Measurements from ENCODE around the gene TM9SF2.

TM9SF2 gene

DNA sequence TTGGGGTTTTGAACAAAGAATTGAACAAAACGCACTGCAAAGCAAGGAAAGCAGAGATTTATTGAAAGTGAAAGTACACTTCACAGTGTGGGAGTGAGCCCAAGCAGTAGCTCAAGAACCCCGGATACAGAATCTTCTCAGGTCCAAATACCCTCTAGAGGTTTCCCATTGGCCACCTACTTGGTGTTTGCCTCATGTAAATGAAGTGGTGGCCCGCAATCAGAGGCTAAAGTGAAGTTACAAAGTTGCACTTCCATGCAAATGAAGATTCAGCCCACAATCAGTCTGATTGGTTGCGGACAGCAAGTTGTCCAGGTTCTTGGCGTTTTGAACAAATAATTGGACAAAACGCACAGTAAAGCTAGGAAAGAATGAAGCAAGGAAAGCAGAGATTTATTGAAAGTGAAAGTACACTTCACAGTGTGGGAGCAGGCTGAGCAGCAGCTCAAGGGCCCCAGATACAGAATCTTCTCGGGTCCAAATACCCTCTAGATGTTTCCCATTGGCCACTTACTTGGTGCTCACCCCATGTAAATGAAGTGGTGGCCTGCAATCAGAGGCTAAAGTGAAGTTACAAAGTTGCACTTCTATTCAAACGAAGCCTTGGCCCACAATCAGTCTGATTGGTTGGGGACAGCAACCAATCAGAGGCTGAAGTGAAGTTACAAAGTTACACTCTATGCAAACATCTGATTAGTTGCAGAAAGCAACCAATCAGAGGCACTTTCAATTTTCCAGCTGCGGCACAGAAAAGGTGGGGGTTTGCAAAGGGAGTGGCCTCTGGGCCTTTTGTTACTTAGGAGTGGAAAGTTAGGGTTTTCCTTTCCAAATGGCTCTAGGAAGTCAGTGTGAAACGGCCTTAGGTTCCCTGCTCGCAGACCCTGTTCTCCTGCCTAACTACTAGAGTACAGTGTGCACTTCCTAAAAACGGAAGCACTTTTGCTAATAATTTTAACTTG is 4.8 kb upstream of the TM9SF2 start:
- peaks cover 14 to 25% of the 10 kb centered on the region in 2 donors for H3K4me1 ChIP-seq (ENCODE audit: control insufficient read depth in 1 of 2, insufficient read depth in 2 of 2, low read length in 2 of 2)
- H3K36me3 ChIP-seq (ENCODE audit: control insufficient read depth in 1 of 2, insufficient read depth in 2 of 2, low read length in 2 of 2): no peaks in the 10 kb centered on the region
- no peaks in the 10 kb centered on the region for H3K9me3 ChIP-seq (ENCODE audit: control insufficient read depth in 1 of 2, low read length in 2 of 2)
- H3K4me3 ChIP-seq (ENCODE audit: low read depth in 1 of 2, low read length in 2 of 2): peak overlapping the region; percentile 58 to 62
- peak overlapping the region; percentile 83 for H3K27ac ChIP-seq (ENCODE audit: low read length)
- no peaks in the 10 kb centered on the region for H3K27me3 ChIP-seq (ENCODE audit: low read depth, low read length)

DNA sequence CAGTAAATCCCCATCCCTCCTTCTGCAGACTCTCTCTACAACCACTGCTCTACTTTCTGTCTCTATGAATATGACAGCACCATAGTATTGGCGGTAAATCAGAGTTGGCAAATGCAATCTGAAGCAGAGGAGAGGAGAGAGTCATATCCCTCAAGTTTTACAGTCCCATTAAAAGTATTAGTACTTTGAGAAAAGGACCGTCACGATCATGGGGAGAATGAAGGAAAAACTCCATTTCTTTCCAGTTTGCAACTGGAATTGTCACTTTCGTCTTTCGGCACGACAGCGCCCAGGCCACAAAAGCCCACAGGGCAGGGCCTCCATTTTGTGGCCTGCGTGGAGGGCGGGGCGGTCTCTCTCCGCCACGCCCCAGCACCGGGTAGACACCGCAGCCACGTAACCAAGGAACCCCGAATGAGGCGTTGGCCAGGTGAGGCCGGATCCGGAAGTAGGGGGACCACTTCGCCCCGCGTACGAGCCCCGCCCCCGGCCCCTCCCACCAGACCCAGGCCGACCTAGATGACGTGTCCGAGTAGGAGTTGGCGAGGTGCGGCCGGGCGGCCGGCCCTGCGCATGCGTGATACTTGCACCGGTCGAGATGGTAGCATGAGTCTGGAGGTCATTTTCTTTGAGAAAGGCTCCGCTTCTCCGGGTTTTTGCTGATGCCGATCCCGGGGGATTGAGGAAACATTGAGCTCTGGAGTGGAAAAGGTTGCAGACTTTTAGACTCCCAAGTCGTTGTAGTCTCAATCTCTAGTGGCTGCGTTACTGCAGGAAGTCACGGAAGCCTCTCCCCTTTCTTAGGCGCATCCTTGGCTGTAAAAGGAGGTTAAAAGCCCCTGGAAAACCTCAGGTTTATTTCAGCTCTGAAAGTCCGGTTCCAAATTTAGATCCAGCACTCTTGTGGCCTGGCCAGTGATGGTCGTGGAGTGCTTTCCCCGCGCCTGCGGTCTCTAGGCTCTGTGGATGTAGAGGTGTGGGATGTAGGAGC is 2.8 kb upstream of the TM9SF2 start:
- H3K9me3 ChIP-seq (ENCODE audit: control insufficient read depth in 1 of 2, low read length in 2 of 2): no peaks in the 10 kb centered on the region
- H3K27ac ChIP-seq (ENCODE audit: low read length): peak overlapping the region; percentile 87
- H3K4me1 ChIP-seq (ENCODE audit: control insufficient read depth in 1 of 2, insufficient read depth in 2 of 2, low read length in 2 of 2): peaks cover 14 to 40% of the 10 kb centered on the region in 2 donors
- no peaks in the 10 kb centered on the region for H3K27me3 ChIP-seq (ENCODE audit: low read depth, low read length)
- H3K36me3 ChIP-seq (ENCODE audit: control insufficient read depth in 1 of 2, insufficient read depth in 2 of 2, low read length in 2 of 2): no peaks in the 10 kb centered on the region
- peak overlapping the region; percentile 73 to 75 for H3K4me3 ChIP-seq (ENCODE audit: low read depth in 1 of 2, low read length in 2 of 2)

DNA sequence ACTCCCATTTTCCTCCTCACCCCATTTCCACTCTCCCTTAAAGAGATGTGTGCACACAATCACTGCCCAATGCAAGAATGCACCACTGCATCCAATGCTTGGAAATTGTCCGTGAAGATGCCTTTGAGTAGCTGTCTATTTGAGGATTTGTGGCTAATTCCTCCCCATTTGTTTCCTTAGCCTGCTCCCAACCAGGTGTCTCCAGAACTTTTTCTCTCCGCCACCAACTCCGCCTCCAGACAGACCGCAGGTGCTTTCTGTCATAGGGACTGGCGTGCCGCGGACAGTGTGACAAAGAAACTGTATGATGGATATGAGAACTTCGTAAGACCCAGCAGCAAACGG is 461 bp upstream of the TM9SF2 start:
- no peaks in the 10 kb centered on the region for H3K9me3 ChIP-seq (ENCODE audit: control insufficient read depth in 1 of 2, low read length in 2 of 2)
- H3K4me1 ChIP-seq (ENCODE audit: control insufficient read depth in 1 of 2, insufficient read depth in 2 of 2, low read length in 2 of 2): peaks cover 20 to 43% of the 10 kb centered on the region in 2 donors
- H3K4me3 ChIP-seq (ENCODE audit: low read depth in 1 of 2, low read length in 2 of 2): peak overlapping the region; percentile 89 to 100
- H3K27ac ChIP-seq (ENCODE audit: low read length): peak overlapping the region; percentile 92
- H3K36me3 ChIP-seq (ENCODE audit: control insufficient read depth in 1 of 2, insufficient read depth in 2 of 2, low read length in 2 of 2): no peaks in the 10 kb centered on the region
- H3K27me3 ChIP-seq (ENCODE audit: low read depth, low read length): no peaks in the 10 kb centered on the region

DNA sequence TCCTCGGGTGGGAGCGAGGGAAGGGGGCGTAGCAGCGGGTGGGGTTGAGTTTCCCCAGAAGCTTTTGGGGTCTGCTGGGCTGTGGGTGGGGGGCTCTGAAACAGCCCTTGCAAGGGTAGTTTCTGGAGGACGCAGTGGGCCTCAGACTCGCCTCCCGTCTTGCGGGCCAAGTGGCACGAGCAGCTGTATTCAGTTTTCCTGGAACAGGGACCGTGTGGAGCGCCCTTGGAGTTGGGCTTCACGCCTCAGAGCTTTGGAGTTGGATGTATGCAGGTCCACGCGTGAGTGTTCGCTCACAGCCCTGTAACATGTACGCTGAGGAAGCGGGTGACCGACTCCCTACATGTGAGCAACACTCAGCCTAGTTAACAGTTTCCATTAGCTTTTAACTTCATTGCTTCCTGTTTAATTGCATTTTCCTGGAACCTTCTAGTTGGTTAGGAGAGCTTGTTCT is 603 bp downstream of the TM9SF2 start:
- peak overlapping the region; percentile 89 to 100 for H3K4me3 ChIP-seq (ENCODE audit: low read depth in 1 of 2, low read length in 2 of 2)
- peak overlapping the region; percentile 92 for H3K27ac ChIP-seq (ENCODE audit: low read length)
- no peaks in the 10 kb centered on the region for H3K27me3 ChIP-seq (ENCODE audit: low read depth, low read length)
- H3K4me1 ChIP-seq (ENCODE audit: control insufficient read depth in 1 of 2, insufficient read depth in 2 of 2, low read length in 2 of 2): peaks cover 20 to 46% of the 10 kb centered on the region in 2 donors
- H3K36me3 ChIP-seq (ENCODE audit: control insufficient read depth in 1 of 2, insufficient read depth in 2 of 2, low read length in 2 of 2): no peaks in the 10 kb centered on the region
- H3K9me3 ChIP-seq (ENCODE audit: control insufficient read depth in 1 of 2, low read length in 2 of 2): no peaks in the 10 kb centered on the region

DNA sequence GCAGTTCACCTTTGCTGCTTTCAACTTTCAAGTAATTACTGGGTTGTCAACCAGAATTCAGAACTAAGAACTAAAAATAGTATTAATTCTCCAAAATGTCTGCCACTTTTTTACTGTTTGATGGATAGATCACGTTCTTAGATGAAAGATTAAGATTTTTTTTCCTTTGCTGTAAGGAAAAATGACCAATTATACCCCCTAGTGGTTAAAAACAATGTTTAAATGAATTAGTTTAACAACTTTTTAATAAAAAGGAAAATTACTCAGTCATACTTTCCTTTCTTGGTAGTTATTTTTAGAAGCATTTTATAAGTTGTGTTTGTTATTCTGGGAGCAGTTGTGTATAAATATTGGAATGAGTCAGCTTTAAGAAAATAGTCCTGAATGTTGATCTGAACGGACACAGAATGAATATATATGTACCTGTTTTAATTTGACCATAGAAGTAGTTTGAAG is 4.6 kb downstream of the TM9SF2 start:
- peaks cover 6 to 30% of the 10 kb centered on the region in 2 donors for H3K4me1 ChIP-seq (ENCODE audit: control insufficient read depth in 1 of 2, insufficient read depth in 2 of 2, low read length in 2 of 2)
- H3K36me3 ChIP-seq (ENCODE audit: control insufficient read depth in 1 of 2, insufficient read depth in 2 of 2, low read length in 2 of 2): peaks cover 2 to 5% of the 10 kb centered on the region in 2 donors
- no peaks in the 10 kb centered on the region for H3K27me3 ChIP-seq (ENCODE audit: low read depth, low read length)
- H3K9me3 ChIP-seq (ENCODE audit: control insufficient read depth in 1 of 2, low read length in 2 of 2): no peaks in the 10 kb centered on the region
- H3K4me3 ChIP-seq (ENCODE audit: low read depth in 1 of 2, low read length in 2 of 2): no peak overlapping the region
- no peak overlapping the region for H3K27ac ChIP-seq (ENCODE audit: low read length)

DNA sequence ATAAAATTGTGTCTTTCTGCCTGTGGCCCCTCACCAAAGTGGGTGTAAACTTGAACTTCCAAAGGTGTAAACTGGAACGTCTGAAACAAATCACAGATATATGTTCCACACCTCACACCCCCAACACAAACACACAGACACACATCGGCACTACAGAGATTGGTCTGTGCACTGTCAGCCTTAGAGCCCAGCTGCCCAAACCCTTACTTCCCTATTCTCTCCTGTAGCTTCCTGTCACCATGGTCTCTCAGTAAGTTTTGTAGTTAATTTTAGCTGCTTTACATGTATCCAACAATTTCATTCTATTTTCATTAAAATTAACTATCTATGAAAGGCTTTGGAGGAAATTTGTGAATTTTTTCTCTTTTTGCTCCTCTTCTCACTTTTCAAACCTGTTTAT is 5.4 kb downstream of the TM9SF2 start:
- H3K36me3 ChIP-seq (ENCODE audit: control insufficient read depth in 1 of 2, insufficient read depth in 2 of 2, low read length in 2 of 2): peaks cover 2 to 5% of the 10 kb centered on the region in 2 donors
- H3K27me3 ChIP-seq (ENCODE audit: low read depth, low read length): no peaks in the 10 kb centered on the region
- H3K9me3 ChIP-seq (ENCODE audit: control insufficient read depth in 1 of 2, low read length in 2 of 2): no peaks in the 10 kb centered on the region
- H3K27ac ChIP-seq (ENCODE audit: low read length): no peak overlapping the region
- H3K4me3 ChIP-seq (ENCODE audit: low read depth in 1 of 2, low read length in 2 of 2): no peak overlapping the region
- peaks cover 6 to 29% of the 10 kb centered on the region in 2 donors for H3K4me1 ChIP-seq (ENCODE audit: control insufficient read depth in 1 of 2, insufficient read depth in 2 of 2, low read length in 2 of 2)

DNA sequence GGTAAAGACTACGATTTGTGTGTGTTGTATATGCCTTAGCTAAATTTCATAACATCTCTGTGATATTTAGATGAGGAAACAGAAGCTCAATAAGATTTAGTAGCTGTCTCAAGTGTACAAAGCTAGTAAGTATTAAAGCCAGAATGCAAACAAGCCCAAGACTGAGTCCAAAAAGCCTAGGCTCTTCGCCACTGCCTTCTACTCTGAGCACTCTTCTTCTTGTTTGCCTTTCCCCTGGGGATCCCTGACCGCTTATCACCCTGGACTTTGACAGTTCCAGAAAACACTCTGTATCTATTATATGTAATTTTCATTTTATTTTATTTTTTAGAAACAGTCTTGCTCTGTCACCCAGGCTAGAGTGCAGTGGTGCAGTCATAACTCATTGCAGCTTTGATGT is 5.8 kb downstream of the TM9SF2 start:
- Histone ChIP-seq H3K4me1 (ENCODE audit: control insufficient read depth in 1 of 2, insufficient read depth in 2 of 2, low read length in 2 of 2) (peaks cover 6 to 30% of the 10 kb centered on the region in 2 donors), H3K4me3 (ENCODE audit: low read depth in 1 of 2, low read length in 2 of 2) (no peak overlapping the region), H3K9me3 (ENCODE audit: control insufficient read depth in 1 of 2, low read length in 2 of 2) (no peaks in the 10 kb centered on the region), H3K27ac (ENCODE audit: low read length) (no peak overlapping the region), H3K36me3 (ENCODE audit: control insufficient read depth in 1 of 2, insufficient read depth in 2 of 2, low read length in 2 of 2) (peaks cover 2 to 5% of the 10 kb centered on the region in 2 donors), H3K27me3 (ENCODE audit: low read depth, low read length) (no peaks in the 10 kb centered on the region)

DNA sequence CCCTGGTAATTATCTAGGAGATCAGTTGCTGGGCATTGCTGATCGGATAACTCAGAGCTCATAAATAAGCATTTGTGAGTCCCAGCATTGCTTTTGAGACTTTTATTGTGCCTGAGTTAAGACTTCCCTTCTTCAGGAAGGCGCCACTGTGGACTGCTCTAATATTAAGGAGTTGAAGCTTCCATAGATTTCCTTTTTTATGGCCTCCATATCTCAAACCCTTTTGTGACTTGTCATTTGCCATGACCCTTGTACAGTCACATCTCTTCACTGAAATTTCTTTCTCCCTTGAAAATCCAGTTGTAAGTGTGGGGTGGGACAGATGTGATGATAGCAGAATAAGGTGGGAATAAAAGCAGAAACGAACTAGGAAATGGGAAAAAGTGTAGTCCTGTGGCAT is 6.3 kb downstream of the TM9SF2 start:
- no peaks in the 10 kb centered on the region for H3K9me3 ChIP-seq (ENCODE audit: control insufficient read depth in 1 of 2, low read length in 2 of 2)
- peaks cover 6 to 30% of the 10 kb centered on the region in 2 donors for H3K4me1 ChIP-seq (ENCODE audit: control insufficient read depth in 1 of 2, insufficient read depth in 2 of 2, low read length in 2 of 2)
- H3K27me3 ChIP-seq (ENCODE audit: low read depth, low read length): no peaks in the 10 kb centered on the region
- peaks cover 2 to 5% of the 10 kb centered on the region in 2 donors for H3K36me3 ChIP-seq (ENCODE audit: control insufficient read depth in 1 of 2, insufficient read depth in 2 of 2, low read length in 2 of 2)
- no peak overlapping the region for H3K4me3 ChIP-seq (ENCODE audit: low read depth in 1 of 2, low read length in 2 of 2)
- no peak overlapping the region for H3K27ac ChIP-seq (ENCODE audit: low read length)

DNA sequence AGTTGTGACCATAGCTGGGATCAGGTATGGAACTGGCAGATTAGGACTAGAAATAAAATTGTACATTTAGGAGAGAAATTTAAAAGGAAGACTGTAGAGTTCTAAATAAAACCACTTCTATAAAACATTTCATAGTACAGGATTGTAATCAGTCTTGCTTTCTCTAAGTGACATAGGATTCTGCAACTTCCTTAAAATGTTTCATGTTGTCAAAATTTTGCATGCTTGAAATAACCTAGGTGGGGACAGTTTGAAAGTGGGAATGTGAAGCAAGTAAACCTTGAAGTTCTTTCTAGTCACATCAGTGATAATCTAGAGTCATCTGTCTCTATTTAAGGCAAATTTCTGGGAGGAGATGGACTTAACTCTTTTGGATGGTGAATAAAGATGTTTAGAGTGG is 6.7 kb downstream of the TM9SF2 start:
- no peaks in the 10 kb centered on the region for H3K9me3 ChIP-seq (ENCODE audit: control insufficient read depth in 1 of 2, low read length in 2 of 2)
- H3K4me1 ChIP-seq (ENCODE audit: control insufficient read depth in 1 of 2, insufficient read depth in 2 of 2, low read length in 2 of 2): peaks cover 6 to 28% of the 10 kb centered on the region in 2 donors

DNA sequence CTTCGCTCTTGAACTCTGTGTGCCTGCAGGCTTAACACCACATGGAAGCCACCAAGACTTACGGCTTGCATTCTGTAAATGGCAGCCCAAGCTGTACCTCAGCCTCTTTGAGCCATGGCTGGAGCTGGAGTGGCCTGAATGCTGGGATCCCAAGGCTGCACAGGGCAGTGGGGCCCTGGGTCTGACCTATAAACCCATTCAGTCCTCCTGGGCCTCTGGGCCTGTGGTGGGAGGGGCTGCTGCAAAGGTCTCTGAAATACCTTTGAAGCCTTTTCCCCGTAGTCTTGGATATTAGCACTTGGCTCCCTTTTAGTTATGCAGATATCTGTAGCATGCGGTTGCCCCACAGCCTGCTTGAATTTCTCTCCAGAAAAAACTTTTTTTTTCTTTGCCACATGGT is 8.2 kb downstream of the TM9SF2 start:
- H3K27ac ChIP-seq (ENCODE audit: low read length): no peak overlapping the region
- no peaks in the 10 kb centered on the region for H3K27me3 ChIP-seq (ENCODE audit: low read depth, low read length)
- H3K4me3 ChIP-seq (ENCODE audit: low read depth in 1 of 2, low read length in 2 of 2): no peak overlapping the region
- H3K4me1 ChIP-seq (ENCODE audit: control insufficient read depth in 1 of 2, insufficient read depth in 2 of 2, low read length in 2 of 2): peaks cover 6 to 21% of the 10 kb centered on the region in 2 donors
- peaks cover 2 to 5% of the 10 kb centered on the region in 2 donors for H3K36me3 ChIP-seq (ENCODE audit: control insufficient read depth in 1 of 2, insufficient read depth in 2 of 2, low read length in 2 of 2)
- H3K9me3 ChIP-seq (ENCODE audit: control insufficient read depth in 1 of 2, low read length in 2 of 2): no peaks in the 10 kb centered on the region

More for the DNA sequence above, 6.7 kb downstream of the TM9SF2 start:
- peaks cover 2 to 5% of the 10 kb centered on the region in 2 donors for H3K36me3 ChIP-seq (ENCODE audit: control insufficient read depth in 1 of 2, insufficient read depth in 2 of 2, low read length in 2 of 2)
- H3K4me3 ChIP-seq (ENCODE audit: low read depth in 1 of 2, low read length in 2 of 2): no peak overlapping the region
- no peak overlapping the region for H3K27ac ChIP-seq (ENCODE audit: low read length)
- no peaks in the 10 kb centered on the region for H3K27me3 ChIP-seq (ENCODE audit: low read depth, low read length)

DNA sequence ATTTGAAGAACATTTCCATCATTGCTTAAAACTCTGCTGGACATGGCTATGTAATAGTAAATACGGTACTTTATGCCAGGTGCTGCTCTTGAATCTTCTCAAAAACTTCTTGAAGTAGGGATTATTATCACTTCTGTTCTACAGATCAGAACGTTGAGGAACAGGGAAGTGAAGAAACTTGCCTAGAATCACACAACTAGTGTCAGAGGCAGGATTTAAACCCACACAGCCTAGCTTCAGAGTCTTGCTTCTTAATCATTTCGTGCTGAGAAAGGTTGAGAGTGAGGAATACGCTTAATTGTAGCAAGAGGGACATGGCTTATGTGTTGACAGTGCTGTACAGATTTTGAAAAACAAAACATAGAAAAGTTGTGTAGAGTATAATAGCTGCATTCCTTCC is 13.5 kb downstream of the TM9SF2 start:
- Histone ChIP-seq H3K4me1 (ENCODE audit: control insufficient read depth in 1 of 2, insufficient read depth in 2 of 2, low read length in 2 of 2) (peaks cover 0 to 10% of the 10 kb centered on the region in 2 donors), H3K27me3 (ENCODE audit: low read depth, low read length) (no peaks in the 10 kb centered on the region), H3K36me3 (ENCODE audit: control insufficient read depth in 1 of 2, insufficient read depth in 2 of 2, low read length in 2 of 2) (peaks cover under 1 to 11% of the 10 kb centered on the region in 2 donors), H3K9me3 (ENCODE audit: control insufficient read depth in 1 of 2, low read length in 2 of 2) (no peaks in the 10 kb centered on the region), H3K4me3 (ENCODE audit: low read depth in 1 of 2, low read length in 2 of 2) (no peak overlapping the region), H3K27ac (ENCODE audit: low read length) (no peak overlapping the region)
